Stimulated activated CD4-positive, alpha-beta T cell treated with anti-CD3 and anti-CD28 coated beads, Interleukin-4, amount 100 ng/mL, for 48 hours (primary cell): ENCODE data around the gene TPP2.

Experiments
- DNase-seq, 2 donors: peaks; one replicate each; pipeline ENCODE4 v3.0.0-alpha.2; 2020; ENCODE audit warnings: low read depth in 2 of 2

The TPP2 gene

DNA sequence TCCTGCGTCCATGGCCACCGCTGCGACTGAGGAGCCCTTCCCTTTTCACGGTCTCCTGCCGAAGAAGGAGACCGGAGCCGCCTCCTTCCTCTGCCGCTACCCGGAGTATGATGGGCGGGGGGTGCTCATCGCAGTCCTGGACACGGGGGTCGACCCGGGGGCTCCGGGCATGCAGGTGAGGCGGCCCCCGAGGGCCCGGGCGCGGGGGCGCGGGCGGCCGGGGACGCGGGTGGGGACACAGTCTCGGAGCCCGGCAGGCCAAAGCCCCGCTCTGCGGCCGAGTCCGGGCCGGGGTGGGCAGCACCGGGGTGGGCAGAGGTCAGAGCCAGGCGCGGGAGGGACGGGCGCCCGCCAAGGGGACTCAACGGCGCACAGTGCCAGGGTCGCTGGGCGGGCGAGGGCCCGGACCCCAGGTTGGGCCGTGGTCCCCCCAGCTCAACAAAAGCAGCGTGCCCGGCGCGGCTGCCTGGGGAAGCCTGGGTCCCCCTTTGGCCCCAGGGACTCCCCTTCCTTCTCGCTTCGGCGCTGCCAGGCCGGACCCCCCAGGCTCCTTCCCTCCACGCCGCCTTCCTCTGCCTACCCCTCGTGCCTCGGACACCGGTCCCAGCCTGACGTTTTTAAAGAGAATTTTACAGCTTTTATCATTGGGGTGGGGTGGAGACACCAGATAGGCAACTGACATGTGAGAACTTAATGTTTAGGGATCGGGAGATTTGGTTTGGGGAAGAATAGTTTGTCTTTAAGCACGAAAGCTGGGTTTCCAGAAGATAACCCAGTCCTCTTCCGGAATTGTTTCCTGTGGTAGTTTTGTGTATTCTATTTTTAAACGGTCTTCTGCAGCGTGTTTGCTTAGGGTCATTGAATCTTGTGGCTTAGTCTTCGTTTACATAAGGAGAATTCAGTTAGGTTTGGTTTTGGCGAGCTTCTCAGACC is 509 bp downstream of the TPP2 start:
- peak in 1 of 2 donors; percentile 6 for DNase-seq

DNA sequence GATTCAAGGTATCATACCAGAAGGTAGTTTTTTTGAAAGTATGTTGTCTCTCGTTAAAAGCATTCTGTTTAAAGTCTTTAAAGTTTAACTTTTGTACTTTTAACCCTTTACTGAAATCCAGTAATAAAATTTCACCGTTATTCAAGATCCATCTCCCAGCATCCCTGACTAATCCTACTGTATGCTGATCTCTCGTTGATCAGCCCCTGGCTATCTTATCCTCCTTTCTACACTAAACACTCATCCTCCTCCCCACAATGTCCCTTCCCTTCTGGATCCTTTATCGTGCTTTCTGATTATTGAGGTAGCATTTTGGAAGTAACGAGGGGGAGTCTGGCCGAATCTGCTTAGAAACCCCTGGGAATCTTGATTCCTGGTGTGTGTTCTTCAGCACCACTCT is 1.3 kb downstream of the TPP2 start:
- DNase-seq, result no peak

DNA sequence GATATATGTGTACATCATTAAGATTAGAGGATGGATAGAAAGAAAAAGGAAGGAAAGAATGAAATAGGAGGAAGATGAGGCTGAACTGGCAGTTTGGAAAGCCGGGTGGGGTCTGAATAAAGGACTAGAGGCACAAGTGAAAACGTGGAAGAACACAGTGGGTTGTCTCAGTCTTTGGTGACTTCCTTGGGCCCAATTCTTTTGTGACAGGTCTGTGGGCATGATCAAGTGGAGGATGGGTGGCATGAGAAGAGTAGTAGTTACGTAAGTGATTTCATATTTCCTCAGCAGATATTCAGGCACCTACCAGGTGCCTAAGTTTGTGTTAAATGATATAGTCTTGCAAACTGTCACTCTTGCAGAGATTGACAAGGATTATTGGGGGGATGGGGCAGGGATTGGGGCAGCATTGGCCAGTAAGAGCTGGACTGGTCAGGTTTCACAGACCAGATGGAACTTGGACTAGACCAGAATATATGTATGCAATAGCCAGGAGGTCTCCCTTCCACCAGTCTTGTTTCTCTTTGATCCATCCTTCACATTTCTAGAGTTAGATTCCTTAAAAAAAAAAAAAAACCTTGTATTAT is 2.7 kb downstream of the TPP2 start:
- no peak for DNase-seq

DNA sequence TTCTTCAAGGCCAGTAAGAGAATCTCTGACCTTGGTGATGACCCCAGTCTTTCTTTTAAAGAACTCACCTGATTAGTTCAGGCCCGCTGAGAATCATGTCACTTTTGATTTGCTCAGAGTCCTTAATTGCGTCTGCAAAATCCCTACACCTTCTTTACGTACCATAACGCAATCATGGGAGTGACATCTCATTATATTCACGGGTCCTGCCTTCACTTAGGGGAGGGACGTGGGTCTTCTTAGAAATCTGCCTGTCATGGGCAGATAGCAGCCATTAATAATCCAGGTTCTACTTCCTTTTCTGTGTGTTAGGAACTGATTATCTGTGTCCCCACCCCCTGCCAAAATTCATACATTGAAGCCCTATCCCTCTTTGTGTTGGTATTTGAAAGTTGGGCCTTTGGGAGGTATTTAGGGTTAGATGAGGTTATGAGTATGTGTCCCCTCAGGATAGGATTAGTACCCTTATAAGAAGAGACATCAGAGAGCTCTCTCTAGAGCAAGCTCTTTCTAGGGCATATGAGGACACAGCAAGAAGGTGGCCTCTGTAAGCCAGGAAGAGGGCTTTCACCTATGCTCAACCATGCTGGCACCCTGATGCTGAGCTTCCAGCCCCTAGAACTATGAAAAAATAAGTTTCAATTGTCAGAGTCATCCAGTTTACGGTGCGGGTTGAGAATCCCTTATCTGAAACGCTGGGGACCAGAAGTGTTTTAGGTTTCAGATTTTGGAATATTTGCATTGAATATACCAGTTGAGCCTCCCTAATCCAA is 9.9 kb downstream of the TPP2 start:
- no peak for DNase-seq

DNA sequence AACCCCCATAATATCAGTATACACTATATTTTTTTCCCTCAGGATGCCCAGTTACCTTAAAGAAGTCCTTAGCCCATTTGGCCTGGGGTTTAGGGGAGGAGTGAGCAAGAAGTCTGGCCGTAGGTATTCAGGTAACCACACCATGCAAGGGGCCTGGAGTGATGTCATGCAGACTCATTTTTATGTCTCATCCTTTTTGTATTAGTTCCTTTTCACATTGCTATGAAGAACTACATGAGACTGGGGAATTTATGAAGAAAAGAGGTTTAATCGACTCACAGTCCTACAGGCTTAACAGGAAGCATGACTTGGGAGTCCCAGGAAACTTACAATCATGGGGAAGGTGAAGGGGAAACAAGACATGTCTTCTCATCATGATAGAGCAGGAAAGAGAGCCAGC is 12.2 kb downstream of the TPP2 start:
- no peak for DNase-seq

DNA sequence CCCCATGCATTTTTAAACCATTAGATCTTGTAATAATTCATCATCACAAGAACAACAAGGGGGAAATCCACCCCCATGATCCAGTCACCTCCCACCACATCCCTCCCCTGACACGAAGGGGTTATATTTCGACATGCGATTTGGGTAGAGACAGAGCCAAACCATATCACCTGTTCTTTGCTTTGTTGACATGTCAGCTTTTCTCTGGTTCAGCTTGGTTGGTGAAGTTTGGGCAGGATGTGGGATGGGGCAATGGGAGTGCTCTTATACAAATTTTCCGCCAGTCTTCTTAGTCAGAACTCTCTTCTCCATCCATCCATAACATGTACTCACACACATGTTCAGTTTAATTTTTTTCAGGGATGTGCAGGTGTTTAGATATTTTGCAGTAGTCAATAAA is 12.9 kb downstream of the TPP2 start:
- DNase-seq, result no peak

DNA sequence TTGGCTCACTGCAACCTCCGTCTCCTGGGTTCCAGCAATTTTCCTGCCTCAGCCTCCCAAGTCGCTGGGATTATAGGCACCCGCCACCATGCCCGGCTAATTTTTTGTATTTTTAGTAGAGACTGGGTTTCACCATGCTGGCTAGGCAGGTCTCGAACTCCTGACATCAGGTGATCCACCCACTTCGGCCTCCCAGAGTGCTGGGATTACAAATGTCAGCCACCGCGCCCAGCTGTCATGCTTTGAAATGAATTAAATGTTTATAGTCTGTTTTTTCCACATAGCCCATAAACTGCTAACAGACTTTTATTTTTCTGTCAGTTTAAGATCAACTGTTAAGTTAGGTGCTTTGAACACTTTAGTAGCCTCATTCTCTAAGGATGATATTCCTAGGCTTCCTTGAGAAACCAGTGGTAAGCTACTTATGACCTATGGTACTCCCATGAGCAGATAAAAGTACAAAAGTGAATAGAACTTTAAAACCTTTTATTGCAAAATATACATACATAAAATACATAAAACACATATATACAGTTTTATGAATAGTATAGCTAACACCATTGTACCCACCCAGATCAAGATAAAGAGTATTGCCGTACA is 13.6 kb downstream of the TPP2 start:
- DNase-seq, result no peak

DNA sequence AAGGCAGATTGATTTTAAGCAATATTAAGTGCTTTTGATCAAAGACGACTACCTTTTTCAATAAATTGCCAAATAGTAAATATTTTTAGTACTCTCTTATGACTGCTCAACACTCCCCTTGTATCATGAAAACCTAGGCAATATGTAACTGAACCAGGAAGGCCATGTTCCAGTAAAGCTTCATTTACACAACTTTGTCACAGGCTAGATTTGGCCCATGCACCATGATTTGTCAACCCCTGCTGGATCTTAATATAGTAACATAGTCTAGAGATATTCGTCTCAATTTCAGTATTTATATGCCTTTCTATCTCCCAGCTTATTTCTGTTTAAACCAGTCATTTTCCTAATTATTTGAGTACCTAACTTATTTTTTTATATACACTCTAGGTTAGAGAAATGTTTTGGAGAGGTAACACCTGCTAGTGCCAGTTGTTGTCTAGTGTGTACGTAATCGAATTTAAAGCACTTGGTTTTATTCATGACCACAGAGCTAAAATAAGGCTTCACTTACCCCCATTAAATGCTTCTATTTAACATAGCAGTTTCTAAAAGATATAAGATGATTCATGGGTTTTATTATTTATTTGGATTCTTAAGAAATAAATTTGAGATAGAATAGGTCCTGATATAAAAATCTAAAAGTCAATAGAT is 21.0 kb downstream of the TPP2 start:
- no peak for DNase-seq

DNA sequence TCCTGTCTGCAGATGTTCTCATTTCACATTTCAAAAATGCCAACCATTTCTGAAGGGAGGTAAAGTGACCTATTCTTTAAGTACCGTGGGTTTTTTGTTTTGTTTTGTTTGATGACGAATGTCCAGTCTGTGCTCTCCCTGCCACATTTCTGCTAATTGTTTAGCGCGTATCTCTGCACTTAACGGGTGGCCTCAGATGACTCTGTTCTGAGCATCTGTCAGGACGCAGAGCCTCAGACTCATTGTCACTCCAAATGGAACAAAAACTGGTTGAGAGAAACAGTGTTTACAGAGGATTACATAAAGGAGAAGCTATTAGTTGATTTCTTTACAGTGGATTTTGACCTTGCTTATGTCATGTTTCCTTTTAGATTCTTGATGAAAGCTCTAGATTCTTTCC is 23.7 kb downstream of the TPP2 start:
- DNase-seq, result no peak

DNA sequence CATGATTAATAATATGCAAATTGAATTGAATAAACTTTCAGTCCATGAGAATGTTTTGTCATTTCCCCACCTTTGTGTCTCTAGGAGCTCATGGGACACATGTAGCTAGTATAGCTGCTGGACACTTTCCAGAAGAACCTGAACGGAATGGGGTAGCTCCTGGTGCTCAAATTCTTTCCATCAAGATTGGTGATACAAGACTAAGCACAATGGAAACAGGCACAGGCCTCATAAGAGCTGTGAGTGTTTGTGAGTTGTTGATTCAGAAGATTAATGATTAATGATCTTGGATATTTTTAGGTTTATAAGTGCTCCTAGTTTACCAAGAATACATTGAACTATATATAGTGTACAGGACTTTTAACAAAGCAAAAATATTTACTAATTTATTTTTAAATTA is 30.1 kb downstream of the TPP2 start:
- no peak for DNase-seq

DNA sequence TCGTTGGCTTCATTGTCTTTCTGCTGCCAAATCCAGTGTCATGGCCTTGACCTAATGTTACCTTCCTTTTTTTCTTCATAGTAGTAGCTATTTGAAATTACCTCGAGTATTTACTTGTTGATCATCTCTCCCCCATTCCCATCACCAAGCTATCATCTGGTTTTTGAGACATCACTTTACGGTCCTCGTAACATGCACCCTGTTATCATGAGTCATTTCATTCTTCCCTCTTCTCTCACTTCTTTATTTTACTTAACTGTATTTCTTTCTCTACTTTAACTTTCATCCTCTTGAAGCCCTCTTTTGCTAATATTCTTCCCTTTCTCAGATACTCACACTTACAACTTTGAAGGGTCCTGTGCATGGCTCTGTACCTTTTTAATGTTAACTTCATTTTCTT is 31.8 kb downstream of the TPP2 start:
- DNase-seq, result no peak

DNA sequence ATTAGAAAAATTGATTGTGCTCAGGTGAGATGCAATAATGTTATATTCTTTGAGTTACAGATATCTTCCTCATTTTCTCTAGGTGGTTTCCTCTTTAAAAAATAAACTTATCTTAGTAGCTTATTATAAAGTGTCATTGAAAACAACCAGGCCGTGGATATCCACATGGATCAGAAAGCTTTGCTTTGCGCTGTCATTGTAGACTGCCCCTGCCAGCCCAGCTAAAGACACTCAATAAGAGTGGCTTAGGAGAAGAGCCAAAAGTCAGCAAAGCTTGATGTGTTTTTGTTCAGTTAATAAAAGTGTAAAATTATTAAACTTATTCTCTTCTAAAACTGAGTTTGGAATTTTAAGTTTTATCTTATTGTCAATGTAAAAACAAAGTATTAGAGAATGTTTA is 34.4 kb downstream of the TPP2 start:
- no peak for DNase-seq

DNA sequence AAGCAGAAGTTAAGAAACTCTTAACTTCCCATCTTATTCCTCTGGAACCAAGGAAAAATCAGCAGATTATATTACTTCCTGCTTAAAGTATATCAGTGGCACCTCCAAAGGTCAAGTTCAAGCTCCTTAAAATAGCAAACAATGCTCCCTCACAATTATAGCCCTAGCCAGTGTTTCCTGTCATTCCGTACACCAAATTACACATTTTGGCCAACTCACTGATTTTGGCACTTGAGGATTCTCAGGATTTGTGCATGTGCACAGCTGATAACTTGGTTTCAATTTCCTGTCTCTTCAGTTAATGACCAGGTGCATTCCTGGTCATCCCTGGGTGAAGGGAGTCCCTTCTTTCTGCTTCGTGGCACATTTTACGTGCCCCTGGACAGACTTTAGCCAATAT is 42.0 kb downstream of the TPP2 start:
- no peak for DNase-seq

DNA sequence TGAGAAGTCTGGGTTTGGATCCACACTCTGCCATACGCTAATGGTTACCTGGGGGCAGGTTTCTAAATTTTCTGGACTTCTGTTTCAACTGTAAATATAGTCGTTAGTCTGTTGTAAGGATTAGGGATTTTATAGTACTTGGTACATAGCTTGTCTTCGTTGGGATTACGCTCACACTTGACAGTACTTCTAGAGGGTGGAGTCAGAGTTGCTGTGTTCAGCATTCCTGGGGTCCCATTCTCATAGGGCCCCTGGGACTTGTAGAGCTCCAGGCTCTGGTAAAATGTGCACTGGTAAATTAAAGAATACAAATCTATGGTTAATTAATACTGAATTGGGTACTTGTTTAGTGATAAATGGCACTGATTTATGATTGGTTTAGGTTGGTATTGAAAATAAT is 45.2 kb downstream of the TPP2 start:
- no peak for DNase-seq

DNA sequence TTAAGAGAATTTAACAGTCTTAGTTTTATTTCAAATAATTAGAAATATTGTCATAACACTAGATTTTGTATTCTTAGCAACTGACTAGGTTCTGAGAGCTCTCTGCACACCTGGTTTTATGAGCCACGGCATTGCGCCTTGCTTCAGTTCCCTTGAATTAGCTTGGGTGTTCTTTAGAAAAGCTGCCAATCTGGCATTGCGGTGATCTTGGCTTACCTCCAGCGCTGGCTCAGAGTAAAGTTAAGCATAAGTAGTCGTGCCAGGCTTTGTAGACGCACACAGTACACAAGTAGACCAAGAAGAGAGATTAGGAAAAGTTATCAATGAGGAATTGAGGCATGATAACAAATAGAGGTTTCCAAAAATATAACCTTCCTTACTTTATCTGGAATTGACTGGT is 45.7 kb downstream of the TPP2 start:
- DNase-seq, result no peak

DNA sequence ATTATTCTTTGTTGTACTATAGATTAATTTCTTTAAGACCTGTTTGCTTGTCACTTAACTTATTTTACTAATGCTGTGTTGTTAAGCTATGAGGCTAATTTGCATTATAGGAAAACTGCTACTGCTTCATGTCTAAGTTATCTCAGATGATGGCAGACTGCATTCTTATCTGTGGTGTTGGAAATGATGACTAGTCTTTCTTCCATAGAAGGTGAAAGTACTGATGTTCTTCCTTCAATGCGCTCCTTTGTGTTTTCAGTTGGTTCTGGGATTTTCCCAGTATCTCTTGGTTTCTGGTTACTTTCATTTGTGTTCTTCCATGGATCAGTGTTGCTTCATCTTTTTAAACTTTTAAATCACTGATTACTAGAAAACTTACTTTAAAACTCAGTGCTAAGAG is 46.9 kb downstream of the TPP2 start:
- no peak for DNase-seq

DNA sequence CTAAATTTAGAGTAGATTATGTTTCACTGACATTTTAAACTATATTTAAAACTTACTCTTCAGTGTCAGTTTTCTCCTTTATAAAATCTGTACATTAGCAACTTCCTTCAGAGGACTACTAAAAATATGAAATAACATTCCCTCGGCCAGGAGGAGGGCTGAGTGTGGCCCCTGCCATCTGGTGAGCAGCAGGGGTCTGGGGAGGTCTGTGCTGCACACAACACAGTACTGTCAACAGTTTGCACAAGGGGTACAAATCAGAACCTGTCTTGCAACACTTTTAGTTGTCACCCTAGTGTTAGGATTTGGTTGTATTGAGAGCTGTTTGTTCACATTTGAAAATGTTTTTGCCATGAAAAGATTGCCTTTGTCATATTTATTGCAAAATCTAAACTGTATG is 48.9 kb downstream of the TPP2 start:
- no peak for DNase-seq

DNA sequence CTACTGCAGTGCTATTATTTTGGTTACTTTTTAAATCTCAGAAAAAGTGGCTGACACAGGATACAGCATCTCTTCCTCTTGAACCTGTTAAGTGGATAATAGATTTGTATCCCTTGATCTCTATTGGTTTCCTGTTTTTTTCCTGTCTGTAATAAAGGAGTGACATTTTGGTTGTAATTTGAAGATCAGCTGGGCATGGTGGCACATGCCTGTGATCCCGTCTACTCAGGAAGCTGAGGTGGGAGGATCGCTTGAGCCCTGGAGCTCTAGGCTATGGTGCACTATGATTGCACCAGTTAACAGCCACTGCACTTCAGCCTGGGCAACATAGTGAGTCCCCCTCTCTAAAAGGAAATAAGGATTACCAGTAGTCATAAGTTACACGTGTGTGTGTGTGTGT is 51.3 kb downstream of the TPP2 start:
- DNase-seq, result no peak

DNA sequence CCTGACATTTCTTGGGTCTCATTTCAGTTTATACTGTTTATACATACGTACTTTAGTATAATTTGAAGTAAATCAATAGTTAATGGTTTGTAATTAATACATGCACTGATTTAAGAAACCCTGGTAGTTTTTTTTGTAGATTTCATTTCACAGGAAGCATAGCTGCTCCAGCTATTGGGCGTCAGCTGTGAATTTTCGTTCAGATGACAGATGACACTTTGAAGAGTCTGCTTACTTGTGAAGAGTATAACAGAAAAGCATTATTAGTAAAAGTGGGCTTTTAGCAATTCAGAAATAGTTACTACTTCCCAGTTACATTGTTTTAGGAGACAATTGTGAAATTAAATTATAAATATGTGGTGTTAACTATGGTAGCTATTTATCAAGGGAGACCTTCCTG is 53.7 kb downstream of the TPP2 start:
- DNase-seq, result no peak

DNA sequence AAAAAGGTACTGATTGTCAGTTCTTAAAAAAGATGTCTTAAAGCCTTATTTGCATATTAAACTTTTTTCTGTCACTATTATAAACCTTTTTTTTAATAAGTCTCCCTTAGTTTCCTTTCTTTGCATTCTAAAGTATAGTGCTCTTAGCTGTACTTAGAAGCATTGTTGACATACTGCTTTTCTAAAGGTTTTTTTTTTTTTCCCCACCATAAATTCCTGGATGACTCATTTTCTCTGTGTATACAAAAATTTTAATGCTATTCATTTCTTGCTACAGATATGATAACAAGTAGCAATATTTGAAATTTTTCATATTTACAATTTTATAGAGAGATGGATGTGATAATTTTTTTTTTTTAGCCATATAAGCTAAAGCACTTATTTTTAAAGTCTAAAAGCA is 54.6 kb downstream of the TPP2 start:
- DNase-seq, result no peak

DNA sequence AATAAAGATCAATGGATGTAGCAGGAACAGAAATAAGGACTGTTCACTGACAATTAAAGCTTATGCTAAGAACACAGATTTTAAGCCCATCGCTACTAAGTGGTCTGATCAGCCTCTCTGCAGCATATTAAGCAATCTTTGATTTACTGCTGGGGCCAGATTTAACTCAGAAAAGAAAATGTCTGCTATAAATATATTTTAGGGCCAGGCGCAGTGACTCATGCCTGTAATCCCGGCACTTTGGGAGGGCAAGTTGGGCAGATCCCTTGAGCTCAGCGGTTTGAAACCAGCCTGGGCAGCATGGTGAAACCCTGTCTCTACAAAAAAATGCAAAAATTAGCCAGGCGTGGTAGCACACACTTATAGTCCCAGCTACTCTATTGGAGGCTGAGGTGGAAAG is 55.1 kb downstream of the TPP2 start:
- no peak for DNase-seq

DNA sequence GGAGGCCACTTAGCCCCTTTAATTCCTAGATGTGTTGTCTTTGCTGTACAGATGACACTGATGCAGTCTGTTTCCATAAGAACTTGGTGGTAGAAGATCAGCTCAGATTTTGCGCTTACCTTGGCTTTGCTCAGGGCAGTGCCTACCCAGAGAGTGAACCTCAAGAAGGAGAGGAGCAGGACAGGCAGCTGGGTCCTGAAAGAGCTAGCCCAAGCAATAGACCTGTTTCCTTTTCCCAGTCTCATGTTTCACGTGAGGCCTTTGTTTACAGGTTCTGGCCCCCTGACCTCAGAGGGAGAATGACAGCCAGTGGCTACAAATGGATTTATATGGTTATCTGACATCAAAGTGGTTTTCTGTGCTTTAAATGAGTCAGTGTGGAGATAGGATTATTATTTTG is 58.0 kb downstream of the TPP2 start:
- no peak for DNase-seq
